Measurements from ENCODE around the gene HAO2. TPM values are rescaled to one million over a fixed set of nuclear protein-coding genes. Genes with fewer than 3 reads are reported as not detected.

HAO2 gene
- not detected in 2 replicates for total RNA-seq

- TF ChIP-seq, protein P1, sequence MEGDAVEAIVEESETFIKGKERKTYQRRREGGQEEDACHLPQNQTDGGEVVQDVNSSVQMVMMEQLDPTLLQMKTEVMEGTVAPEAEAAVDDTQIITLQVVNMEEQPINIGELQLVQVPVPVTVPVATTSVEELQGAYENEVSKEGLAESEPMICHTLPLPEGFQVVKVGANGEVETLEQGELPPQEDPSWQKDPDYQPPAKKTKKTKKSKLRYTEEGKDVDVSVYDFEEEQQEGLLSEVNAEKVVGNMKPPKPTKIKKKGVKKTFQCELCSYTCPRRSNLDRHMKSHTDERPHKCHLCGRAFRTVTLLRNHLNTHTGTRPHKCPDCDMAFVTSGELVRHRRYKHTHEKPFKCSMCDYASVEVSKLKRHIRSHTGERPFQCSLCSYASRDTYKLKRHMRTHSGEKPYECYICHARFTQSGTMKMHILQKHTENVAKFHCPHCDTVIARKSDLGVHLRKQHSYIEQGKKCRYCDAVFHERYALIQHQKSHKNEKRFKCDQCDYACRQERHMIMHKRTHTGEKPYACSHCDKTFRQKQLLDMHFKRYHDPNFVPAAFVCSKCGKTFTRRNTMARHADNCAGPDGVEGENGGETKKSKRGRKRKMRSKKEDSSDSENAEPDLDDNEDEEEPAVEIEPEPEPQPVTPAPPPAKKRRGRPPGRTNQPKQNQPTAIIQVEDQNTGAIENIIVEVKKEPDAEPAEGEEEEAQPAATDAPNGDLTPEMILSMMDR (IDR thresholded peaks at IDR 0.05; ENCODE audit: insufficient read depth, low read depth, low read length): no peak
- no peak within 1 kb of the TSS for H3K4me3 ChIP-seq (ENCODE audit: low read depth, low read length)
- no peak for DNase-seq (ENCODE audit: low read depth)
Observed at GRCh38 chr1:119368554-119368953, at the start of gene HAO2. Gene HAO2, plus strand, starts transcription at chr1:119368785. Its CDS starts 12,301 bp downstream, at chr1:119381086.

DNA sequence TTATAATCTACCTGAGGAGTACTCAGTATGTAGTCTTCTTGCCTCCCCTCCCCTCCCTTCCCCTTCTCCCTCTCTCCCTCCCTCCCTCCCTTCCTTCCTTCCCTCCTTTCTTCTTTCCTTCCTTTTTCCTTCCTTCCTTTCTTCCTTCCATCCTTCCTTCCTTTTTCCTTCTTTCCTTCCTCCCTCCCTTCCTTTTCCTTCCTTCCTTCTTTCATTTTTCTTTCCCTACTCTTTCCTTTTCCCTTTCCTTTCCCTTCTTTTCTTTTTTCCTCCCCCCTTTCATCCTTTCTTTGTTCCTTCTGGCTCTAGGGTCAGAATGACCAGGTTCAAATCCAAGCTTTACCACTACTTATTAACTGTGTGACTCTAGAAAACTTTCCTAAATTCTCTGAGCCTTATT lies 48.5 kb upstream of the HAO2 start:
- no peak for DNase-seq (ENCODE audit: low read depth)
- no peak overlapping the region for H3K4me3 ChIP-seq (ENCODE audit: low read depth, low read length)
- TF ChIP-seq, protein P1 (IDR thresholded peaks at IDR 0.05; ENCODE audit: insufficient read depth, low read depth, low read length): no peak

GRCh38 chr1:119321666-119322419 lies 46.7 kb upstream of the HAO2 start:
- TF ChIP-seq, protein P1 (IDR thresholded peaks at IDR 0.05; ENCODE audit: insufficient read depth, low read depth, low read length): no peak
- H3K4me3 ChIP-seq (ENCODE audit: low read depth, low read length): no peak overlapping the region
- DNase-seq (ENCODE audit: low read depth): no peak

DNA sequence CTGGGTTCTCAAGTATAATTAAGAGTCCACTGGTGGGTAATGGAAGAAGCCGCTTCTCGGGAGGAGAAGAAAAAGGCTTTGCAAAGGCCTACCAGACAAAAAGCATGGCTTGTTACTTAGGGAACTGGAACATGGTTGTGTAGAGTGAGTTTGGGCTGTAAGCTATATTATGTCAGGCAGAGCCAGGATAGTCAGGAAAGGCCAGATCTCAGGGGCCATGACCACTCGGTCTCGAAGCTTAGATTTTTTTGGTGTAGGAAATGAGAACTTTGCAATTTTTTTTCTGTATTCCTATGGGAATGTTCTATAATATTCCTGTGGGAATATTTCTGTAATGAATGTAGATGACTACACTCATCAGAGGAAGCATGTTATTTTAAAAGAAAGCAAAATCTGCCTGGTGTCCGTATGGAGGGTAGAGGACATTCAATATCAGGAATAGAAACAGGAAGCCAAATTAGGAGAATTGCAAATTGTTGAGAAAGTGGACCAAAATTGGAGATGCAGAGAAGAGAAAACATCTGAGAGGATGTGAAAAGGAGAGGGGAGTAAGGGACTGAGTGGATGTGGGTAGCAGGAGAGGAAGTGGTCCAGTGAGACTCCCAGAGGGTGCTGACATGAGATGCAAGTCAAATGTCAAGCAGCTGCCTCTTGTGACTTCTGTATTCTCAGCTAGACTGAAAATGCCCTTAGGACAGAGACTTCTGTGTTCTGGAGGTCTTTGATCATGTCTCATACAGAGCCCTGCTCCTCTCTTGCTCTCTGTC lies 45.2 kb upstream of the HAO2 start:
- H3K4me3 ChIP-seq (ENCODE audit: low read depth, low read length): no peak overlapping the region
- no peak for DNase-seq (ENCODE audit: low read depth)
- TF ChIP-seq, protein P1 (IDR thresholded peaks at IDR 0.05; ENCODE audit: insufficient read depth, low read depth, low read length): no peak

GRCh38 chr1:119324198-119324597 lies 44.4 kb upstream of the HAO2 start:
- DNase-seq (ENCODE audit: low read depth): no peak
- TF ChIP-seq, protein P1 (IDR thresholded peaks at IDR 0.05; ENCODE audit: insufficient read depth, low read depth, low read length): no peak
- no peak overlapping the region for H3K4me3 ChIP-seq (ENCODE audit: low read depth, low read length)

DNA sequence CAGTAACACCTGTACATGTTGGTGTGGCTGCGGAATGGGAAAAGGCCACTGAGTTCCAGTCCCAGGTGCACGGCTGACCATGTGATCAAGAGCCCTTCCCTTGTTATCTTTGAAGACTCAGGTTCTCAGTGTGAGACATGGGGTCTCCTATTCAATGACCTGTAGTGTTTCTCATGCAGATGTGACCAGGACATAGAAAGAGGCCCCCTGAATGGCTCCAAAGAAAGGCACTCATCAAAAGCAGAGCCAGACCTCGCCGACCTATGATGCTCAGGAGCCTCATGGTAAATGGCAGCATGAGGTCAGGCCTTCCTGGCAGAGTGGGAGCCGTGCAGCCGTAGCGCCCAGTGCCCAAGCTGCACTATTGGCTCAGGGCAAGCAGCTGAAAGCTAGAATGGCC lies 42.3 kb upstream of the HAO2 start:
- DNase-seq (ENCODE audit: low read depth): no peak
- H3K4me3 ChIP-seq (ENCODE audit: low read depth, low read length): no peak overlapping the region
- TF ChIP-seq, protein P1 (IDR thresholded peaks at IDR 0.05; ENCODE audit: insufficient read depth, low read depth, low read length): no peak
